ENCODE data around the gene RABAC1. TPM values are rescaled to one million over a fixed set of nuclear protein-coding genes. Genes with fewer than 3 reads are reported as not detected.
A peak's percentile ranks its signal among the peaks of the same experiment; 100 is the strongest.

RABAC1 gene, protein sequence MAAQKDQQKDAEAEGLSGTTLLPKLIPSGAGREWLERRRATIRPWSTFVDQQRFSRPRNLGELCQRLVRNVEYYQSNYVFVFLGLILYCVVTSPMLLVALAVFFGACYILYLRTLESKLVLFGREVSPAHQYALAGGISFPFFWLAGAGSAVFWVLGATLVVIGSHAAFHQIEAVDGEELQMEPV
- total RNA-seq (100 to 1,000 TPM in 1 of 2 experiments, 10 to 100 TPM in 1; 97.4 to 100 TPM), polyA plus RNA-seq (100 to 1,000 TPM; 198 to 256 TPM)

DNA sequence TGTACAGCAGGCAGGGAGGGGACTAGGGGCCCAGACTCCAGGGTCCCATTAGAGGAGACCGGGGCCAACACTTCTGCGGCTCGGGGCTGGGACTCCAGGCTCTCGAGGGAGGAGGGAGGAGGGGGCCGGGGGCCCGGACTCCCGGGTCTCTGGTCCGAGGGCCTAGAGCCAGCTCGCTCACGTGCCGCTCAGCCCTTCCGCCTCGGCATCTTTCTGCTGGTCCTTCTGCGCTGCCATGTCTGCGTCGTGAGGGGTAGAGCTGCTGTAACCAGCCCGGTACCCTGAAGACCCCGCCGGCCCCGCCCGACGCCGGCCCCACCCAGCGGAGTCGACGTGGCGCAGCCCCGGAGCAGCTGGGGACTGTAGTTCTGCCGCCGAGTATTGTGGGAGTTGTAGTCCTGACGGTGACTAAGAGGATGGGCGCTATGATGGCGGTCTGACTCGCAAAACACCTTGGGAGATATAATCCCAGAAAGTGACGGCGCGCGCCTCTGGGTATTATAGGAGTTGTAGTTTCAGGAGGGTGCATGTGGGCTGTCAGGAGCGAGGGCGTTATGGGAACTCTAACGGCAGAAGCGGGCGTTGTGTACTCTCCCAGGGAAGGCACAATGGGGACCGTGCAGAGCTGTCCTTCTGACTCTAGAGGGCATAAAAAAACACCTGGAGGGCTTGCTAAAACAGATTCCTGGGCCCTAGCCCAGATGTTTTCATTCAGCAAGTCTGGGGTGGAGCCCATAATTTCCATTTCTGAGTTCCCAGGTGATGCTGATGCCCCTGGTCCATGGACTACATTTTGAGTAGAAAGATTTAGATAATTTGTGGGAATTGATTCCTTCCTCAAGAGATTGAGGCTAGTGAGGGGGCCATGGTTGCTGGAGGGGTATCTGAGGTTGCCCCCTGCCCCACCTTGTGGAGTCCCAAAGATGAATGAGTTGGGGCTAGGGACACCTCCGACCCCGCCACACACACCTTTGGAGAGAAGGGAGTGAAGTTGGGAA lies at the start of gene RABAC1:
RABAC1 (minus strand) TSS at position 266 of the 998 bp plus-strand sequence; CDS start at position 237, 29 bp downstream.
- H3K9me3 Mint-ChIP-seq: no peaks in the 10 kb centered on the region
- H3K4me1 Mint-ChIP-seq: peaks cover 10 to 26% (median 17%) of the 10 kb centered on the region in 4 donors
- peaks cover 16% of the 10 kb centered on the region for H3K4me1 ChIP-seq (ENCODE audit: insufficient read depth, low read length)
- H3K27me3 ChIP-seq (ENCODE audit: insufficient read depth, low read length): no peaks in the 10 kb centered on the region
- H3K27ac ChIP-seq (ENCODE audit: low read depth, low read length): peak within 1 kb of the TSS; percentile 77
- ChIA-PET CTCF (ENCODE audit: partially characterized antibody) (interaction anchor here (1.0 to 3.5 kb wide), 4 partner anchors 9 to 100 kb away, joined by 3 to 17 read pairs (median 8); partner anchors contain the start of gene RPS19), POLR2A (ENCODE audit: partially characterized antibody) (interaction anchor here (0.8 to 5.2 kb wide), 15 partner anchors 13 to 117 kb away, joined by 3 to 57 read pairs (median 3); partner anchors contain the start of genes ARHGEF1, CD79A, ERFL and RPS19)
- intact Hi-C loops (cut with micrococcal nuclease): loop anchor here (1.0 to 2.0 kb wide), 3 partner anchors 73 to 100 kb away; no protein-coding TSS in a partner anchor
- H3K4me3 Mint-ChIP-seq: peak within 1 kb of the TSS; percentile 90 to 97 (median 96)
- peak within 1 kb of the TSS; percentile 82 to 99 (median 96) for H3K27ac Mint-ChIP-seq
- peaks cover 0 to 19% of the 10 kb centered on the region in 2 donors for H3K36me3 Mint-ChIP-seq
- no peaks in the 10 kb centered on the region for H3K36me3 ChIP-seq (ENCODE audit: insufficient read depth, low read length)
- H3K27me3 Mint-ChIP-seq: no peaks in the 10 kb centered on the region
- H3K9me3 ChIP-seq (ENCODE audit: control insufficient read depth in 1 of 2, low read length in 2 of 2): no peaks in the 10 kb centered on the region
- H3K4me3 ChIP-seq (ENCODE audit: low read length in 2 of 2): peak within 1 kb of the TSS; percentile 73 to 85
- DNase-seq: peak; percentile 83 to 93 (median 85)

DNA sequence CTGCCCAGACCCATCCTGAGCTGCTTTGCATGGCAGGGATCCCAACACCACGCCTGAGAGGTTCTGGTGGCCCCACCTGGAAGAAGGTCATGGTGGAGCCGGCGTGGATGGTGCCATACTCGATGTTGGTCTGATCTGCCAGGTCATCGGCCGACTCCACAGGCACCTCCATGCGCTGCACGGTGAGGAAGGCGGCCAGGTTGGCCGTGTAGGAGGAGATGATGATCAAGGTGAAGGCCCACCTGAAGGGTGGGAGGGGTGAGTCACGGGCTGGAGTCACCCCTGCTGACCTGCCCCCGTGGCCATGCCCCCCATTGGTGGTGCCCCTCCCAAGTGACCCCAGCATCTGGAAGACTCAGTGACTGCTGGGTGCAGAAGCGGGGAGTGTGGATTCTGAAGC lies 47.4 kb upstream of the RABAC1 start:
- Histone ChIP-seq H3K27ac (ENCODE audit: low read depth, low read length) (no peak overlapping the region), H3K4me1 (ENCODE audit: insufficient read depth, low read length) (no peaks in the 10 kb centered on the region), H3K36me3 (ENCODE audit: insufficient read depth, low read length) (no peaks in the 10 kb centered on the region), H3K9me3 (ENCODE audit: control insufficient read depth in 1 of 2, low read length in 2 of 2) (no peaks in the 10 kb centered on the region), H3K27me3 (ENCODE audit: insufficient read depth, low read length) (no peaks in the 10 kb centered on the region), H3K4me3 (ENCODE audit: low read length in 2 of 2) (no peak overlapping the region)
- no peak for DNase-seq
- ChIA-PET POLR2A (ENCODE audit: partially characterized antibody) (no interaction called here), CTCF (ENCODE audit: partially characterized antibody) (no interaction called here)
- intact Hi-C loops (cut with micrococcal nuclease): no loop called here
- H3K27ac Mint-ChIP-seq: no peak overlapping the region
- H3K36me3 Mint-ChIP-seq: no peaks in the 10 kb centered on the region
- H3K27me3 Mint-ChIP-seq: peaks cover 15 to 20% of the 10 kb centered on the region in 2 donors
- H3K4me3 Mint-ChIP-seq: no peak overlapping the region
- peaks cover 0 to 3% (median 0%) of the 10 kb centered on the region in 4 donors for H3K4me1 Mint-ChIP-seq
- no peaks in the 10 kb centered on the region for H3K9me3 Mint-ChIP-seq

DNA sequence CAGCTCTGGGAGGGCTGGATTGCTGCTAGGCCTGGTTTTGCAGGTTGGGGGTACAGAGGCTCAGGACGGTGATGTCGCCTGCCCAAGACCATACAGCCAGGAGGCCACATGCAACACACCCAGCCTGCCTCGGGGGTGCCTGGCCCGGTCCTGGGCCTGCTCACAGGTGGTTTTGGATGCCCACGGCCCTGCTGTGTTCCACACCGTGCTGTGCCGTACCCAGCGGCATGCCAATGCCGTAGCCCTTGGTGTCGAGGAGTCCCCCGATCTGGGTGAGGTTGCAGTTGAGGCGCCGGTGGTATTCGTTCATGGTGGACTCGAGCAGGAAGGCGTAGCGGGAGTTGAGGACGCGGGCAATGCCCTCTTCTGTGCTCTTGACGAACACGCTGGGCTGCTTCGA lies 46.4 kb upstream of the RABAC1 start:
- H3K36me3 ChIP-seq (ENCODE audit: insufficient read depth, low read length): no peaks in the 10 kb centered on the region
- intact Hi-C loops (cut with micrococcal nuclease): no loop called here
- H3K36me3 Mint-ChIP-seq: no peaks in the 10 kb centered on the region
- H3K9me3 Mint-ChIP-seq: no peaks in the 10 kb centered on the region
- H3K4me3 Mint-ChIP-seq: no peak overlapping the region
- no peak overlapping the region for H3K4me3 ChIP-seq (ENCODE audit: low read length in 2 of 2)
- H3K27ac Mint-ChIP-seq: no peak overlapping the region
- CTCF ChIA-PET (ENCODE audit: partially characterized antibody): no interaction called here
- H3K9me3 ChIP-seq (ENCODE audit: control insufficient read depth in 1 of 2, low read length in 2 of 2): no peaks in the 10 kb centered on the region
- no peaks in the 10 kb centered on the region for H3K4me1 ChIP-seq (ENCODE audit: insufficient read depth, low read length)
- peaks cover 19 to 28% of the 10 kb centered on the region in 2 donors for H3K27me3 Mint-ChIP-seq
- DNase-seq: no peak
- POLR2A ChIA-PET (ENCODE audit: partially characterized antibody): no interaction called here
- H3K4me1 Mint-ChIP-seq: peaks cover 0 to 3% (median 0%) of the 10 kb centered on the region in 4 donors
- no peak overlapping the region for H3K27ac ChIP-seq (ENCODE audit: low read depth, low read length)
- no peaks in the 10 kb centered on the region for H3K27me3 ChIP-seq (ENCODE audit: insufficient read depth, low read length)

DNA sequence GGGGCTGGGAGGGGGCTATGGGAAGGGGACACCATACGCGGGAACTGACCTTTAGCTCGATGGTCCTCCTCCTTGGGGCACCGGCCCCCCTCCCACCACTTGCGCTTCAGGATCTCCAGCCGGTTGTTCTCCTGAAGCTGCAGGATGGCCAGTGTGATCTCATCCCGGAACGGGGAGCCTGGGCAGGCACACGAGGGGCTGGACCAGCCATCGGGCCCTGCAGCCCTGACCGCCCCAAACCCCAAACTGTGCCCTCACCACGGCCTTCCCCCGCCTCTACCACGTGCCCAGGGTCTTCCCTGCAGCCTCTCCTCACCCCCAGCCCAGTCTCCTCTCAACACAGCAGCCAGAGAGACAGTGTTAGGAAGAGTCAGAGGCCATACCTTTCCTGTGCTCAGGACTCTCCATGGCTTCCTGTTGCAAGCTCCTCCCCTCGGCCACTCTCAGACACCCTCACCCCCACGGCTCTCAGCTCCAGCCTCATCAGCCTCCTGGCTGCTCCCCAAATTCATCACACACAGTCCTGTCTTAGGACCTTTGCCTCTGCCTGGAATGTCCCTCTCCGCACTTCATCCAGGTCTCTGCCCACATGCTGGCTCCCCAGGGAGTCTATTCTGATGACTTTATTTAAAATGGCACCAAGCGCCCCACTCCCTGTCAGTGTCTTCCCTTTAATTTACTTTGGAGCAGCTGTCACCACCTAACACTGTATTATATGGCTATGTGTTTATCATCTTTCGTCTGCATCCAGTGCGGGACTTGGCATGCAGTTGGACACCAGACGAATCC lies 44.6 kb upstream of the RABAC1 start:
- Mint-ChIP-seq H3K4me3 (no peak overlapping the region), H3K9me3 (no peaks in the 10 kb centered on the region), H3K36me3 (no peaks in the 10 kb centered on the region), H3K27ac (no peak overlapping the region), H3K4me1 (peaks cover 4 to 8% (median 6%) of the 10 kb centered on the region in 4 donors), H3K27me3 (peaks cover 31 to 40% of the 10 kb centered on the region in 2 donors)
- Histone ChIP-seq H3K9me3 (ENCODE audit: control insufficient read depth in 1 of 2, low read length in 2 of 2) (no peaks in the 10 kb centered on the region), H3K27ac (ENCODE audit: low read depth, low read length) (no peak overlapping the region), H3K4me1 (ENCODE audit: insufficient read depth, low read length) (no peaks in the 10 kb centered on the region), H3K4me3 (ENCODE audit: low read length in 2 of 2) (no peak overlapping the region), H3K27me3 (ENCODE audit: insufficient read depth, low read length) (peaks cover 8% of the 10 kb centered on the region), H3K36me3 (ENCODE audit: insufficient read depth, low read length) (no peaks in the 10 kb centered on the region)
- ChIA-PET CTCF (ENCODE audit: partially characterized antibody) (no interaction called here), POLR2A (ENCODE audit: partially characterized antibody) (no interaction called here)
- DNase-seq: no peak
- intact Hi-C loops (cut with micrococcal nuclease): no loop called here

DNA sequence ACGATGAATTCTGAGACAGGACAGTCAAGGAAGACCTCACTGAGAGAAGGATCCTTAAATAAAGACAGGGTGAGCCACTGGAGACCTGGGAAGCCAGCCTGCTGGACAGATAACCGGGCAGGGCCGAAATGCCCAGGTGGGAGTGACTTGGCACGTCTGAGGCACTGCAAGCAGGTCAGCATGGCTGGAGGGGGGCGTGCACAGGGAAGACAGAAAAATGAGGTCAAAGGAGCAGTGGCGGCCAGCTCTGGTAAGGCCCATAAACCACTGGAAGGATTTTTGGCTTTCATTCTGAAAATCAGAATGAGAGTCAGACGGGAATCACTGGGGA lies 40.7 kb upstream of the RABAC1 start:
- peaks cover 14 to 36% (median 22%) of the 10 kb centered on the region in 4 donors for H3K4me1 Mint-ChIP-seq
- H3K4me3 Mint-ChIP-seq: peak overlapping the region in 2 of 8 donors; percentile 27 to 81
- DNase-seq: no peak
- ChIA-PET CTCF (ENCODE audit: partially characterized antibody) (interaction anchor here (1.5 kb wide), 2 partner anchors 29 to 35 kb away, joined by 3 to 4 read pairs; no protein-coding TSS in a partner anchor), POLR2A (ENCODE audit: partially characterized antibody) (no interaction called here)
- Histone ChIP-seq H3K36me3 (ENCODE audit: insufficient read depth, low read length) (no peaks in the 10 kb centered on the region), H3K9me3 (ENCODE audit: control insufficient read depth in 1 of 2, low read length in 2 of 2) (no peaks in the 10 kb centered on the region), H3K4me3 (ENCODE audit: low read length in 2 of 2) (no peak overlapping the region), H3K4me1 (ENCODE audit: insufficient read depth, low read length) (peaks cover 15% of the 10 kb centered on the region), H3K27ac (ENCODE audit: low read depth, low read length) (no peak overlapping the region), H3K27me3 (ENCODE audit: insufficient read depth, low read length) (peaks cover 30% of the 10 kb centered on the region)
- H3K27ac Mint-ChIP-seq: peak overlapping the region in 1 of 7 donors; percentile 9
- peaks cover 0 to 2% (median 0%) of the 10 kb centered on the region in 8 donors for H3K9me3 Mint-ChIP-seq
- no peaks in the 10 kb centered on the region for H3K36me3 Mint-ChIP-seq
- intact Hi-C loops (cut with micrococcal nuclease): no loop called here
- peaks cover 50 to 61% of the 10 kb centered on the region in 2 donors for H3K27me3 Mint-ChIP-seq

DNA sequence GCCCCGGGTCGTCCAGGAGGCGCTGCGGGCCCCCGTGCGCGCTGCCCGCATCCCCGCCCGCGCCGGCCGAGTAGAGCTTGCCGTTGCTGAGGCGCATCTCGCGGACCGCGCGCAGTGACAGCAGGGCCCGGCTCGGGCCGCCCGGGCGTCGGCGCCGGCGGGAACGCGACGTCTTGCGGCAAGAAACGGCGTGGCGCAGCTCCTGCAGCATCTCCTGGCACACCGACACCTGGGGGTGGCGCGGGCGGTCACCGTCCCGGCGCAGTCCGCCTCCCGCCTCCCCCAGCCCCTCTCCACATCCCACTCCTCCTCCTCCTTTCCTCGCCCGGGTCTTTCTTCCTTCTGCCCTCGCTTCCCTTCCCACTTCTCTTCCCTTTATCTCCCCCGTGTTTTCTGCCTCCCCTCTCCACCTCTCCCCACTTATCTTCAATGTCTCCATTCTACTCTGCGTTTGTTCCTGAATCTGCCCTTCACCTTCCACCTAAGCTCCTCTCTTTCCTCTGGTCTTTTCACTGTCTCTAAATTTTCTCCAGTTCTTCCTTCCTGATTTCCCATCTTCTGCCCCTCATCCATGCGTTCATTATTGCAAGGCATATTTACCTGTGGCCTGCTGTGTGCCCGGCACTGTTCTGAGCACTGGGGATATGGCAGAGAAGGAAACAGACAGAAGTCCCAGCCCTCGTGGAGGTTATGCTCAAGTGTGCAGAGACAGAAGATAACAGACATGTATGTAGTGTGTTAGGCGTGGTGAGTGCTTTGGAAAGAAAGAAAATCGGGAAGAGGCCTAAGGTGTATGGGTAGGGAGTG lies 40.2 kb upstream of the RABAC1 start:
- H3K4me3 ChIP-seq (ENCODE audit: low read length in 2 of 2): no peak overlapping the region
- H3K9me3 ChIP-seq (ENCODE audit: control insufficient read depth in 1 of 2, low read length in 2 of 2): no peaks in the 10 kb centered on the region
- no peak for DNase-seq
- H3K9me3 Mint-ChIP-seq: peaks cover 0 to 2% (median 0%) of the 10 kb centered on the region in 8 donors
- H3K27me3 Mint-ChIP-seq: peaks cover 52 to 64% of the 10 kb centered on the region in 2 donors
- H3K4me1 ChIP-seq (ENCODE audit: insufficient read depth, low read length): peaks cover 20% of the 10 kb centered on the region
- peaks cover 33% of the 10 kb centered on the region for H3K27me3 ChIP-seq (ENCODE audit: insufficient read depth, low read length)
- H3K27ac Mint-ChIP-seq: peak overlapping the region in 1 of 7 donors; percentile 9
- peak overlapping the region in 7 of 8 donors; percentile 14 to 81 (median 55) for H3K4me3 Mint-ChIP-seq
- intact Hi-C loops (cut with micrococcal nuclease): no loop called here
- H3K27ac ChIP-seq (ENCODE audit: low read depth, low read length): no peak overlapping the region
- CTCF ChIA-PET (ENCODE audit: partially characterized antibody): interaction anchor here (1.5 kb wide), 2 partner anchors 30 to 36 kb away, joined by 3 to 4 read pairs; no protein-coding TSS in a partner anchor
- peaks cover 18 to 41% (median 23%) of the 10 kb centered on the region in 4 donors for H3K4me1 Mint-ChIP-seq
- POLR2A ChIA-PET (ENCODE audit: partially characterized antibody): no interaction called here
- H3K36me3 Mint-ChIP-seq: no peaks in the 10 kb centered on the region
- no peaks in the 10 kb centered on the region for H3K36me3 ChIP-seq (ENCODE audit: insufficient read depth, low read length)

All from CD4-positive, alpha-beta memory T cell (primary cell).